GM08714 (cell line): ENCODE results near the gene PSD4.

ENCODE experiments used
- H3K4me3 ChIP-seq: fragments of 200-500 bp; sonication (Bioruptor generic); 2 replicates; pipeline ENCODE4 v1.5.1; 2014; ENCODE audit warnings: mild to moderate bottlenecking, low read length, inconsistent platforms
- ZNF274 ChIP-seq: IDR thresholded peaks from 2 replicates; pipeline ENCODE4 v1.6.1; 2012; ENCODE audit warnings: mild to moderate bottlenecking, low read depth, low read length

The PSD4 gene

GRCh38 chr2:113240150-113240914, 66.6 kb downstream of the PSD4 start:
- no peak for TF ChIP-seq ZNF274
- no peak overlapping the region for H3K4me3 ChIP-seq

GRCh38 chr2:113240915-113241911, 67.4 kb downstream of the PSD4 start:
- no peak overlapping the region for H3K4me3 ChIP-seq
- no peak for TF ChIP-seq ZNF274

GRCh38 chr2:113242327-113242726, 68.6 kb downstream of the PSD4 start:
- TF ChIP-seq ZNF274 = no peak
- no peak overlapping the region for H3K4me3 ChIP-seq

GRCh38 chr2:113245276-113245711, 71.5 kb downstream of the PSD4 start:
- no peak overlapping the region for H3K4me3 ChIP-seq
- no peak for TF ChIP-seq ZNF274

GRCh38 chr2:113246606-113247005, 72.8 kb downstream of the PSD4 start:
- H3K4me3 ChIP-seq = no peak overlapping the region
- TF ChIP-seq ZNF274 = no peak

- no peak overlapping the region for H3K4me3 ChIP-seq
- no peak for TF ChIP-seq ZNF274
Measured at GRCh38 chr2:113248997-113249770, 75.4 kb downstream of the PSD4 start.

- no peak for TF ChIP-seq ZNF274
- no peak overlapping the region for H3K4me3 ChIP-seq
Measured at GRCh38 chr2:113251118-113251517, 77.3 kb downstream of the PSD4 start.

- H3K4me3 ChIP-seq = no peak overlapping the region
- TF ChIP-seq ZNF274 = no peak
Measured at GRCh38 chr2:113252047-113252590, 78.3 kb downstream of the PSD4 start.

GRCh38 chr2:113253453-113253852, 79.7 kb downstream of the PSD4 start:
- H3K4me3 ChIP-seq = no peak overlapping the region
- TF ChIP-seq ZNF274 = no peak

GRCh38 chr2:113255140-113256070, 81.6 kb downstream of the PSD4 start:
- H3K4me3 ChIP-seq = no peak overlapping the region
- TF ChIP-seq ZNF274 = no peak

- H3K4me3 ChIP-seq = no peak overlapping the region
- no peak for TF ChIP-seq ZNF274
Measured at GRCh38 chr2:113257516-113258264, 83.9 kb downstream of the PSD4 start.
